ENCODE data around the gene LDHAL6A. TPM values are rescaled to one million over a fixed set of nuclear protein-coding genes. Genes with fewer than 3 reads are reported as not detected.
A peak's percentile ranks its signal among the peaks of the same experiment; 100 is the strongest.

Gene LDHAL6A
- total RNA-seq, 1 donor from 2014 or later: not detected

- intact Hi-C loops (cut with DNase I): no loop called here
- no peaks in the 10 kb centered on the region for H3K4me1 ChIP-seq
- H3K9me3 ChIP-seq: no peaks in the 10 kb centered on the region
- no peak for DNase-seq
- no peak overlapping the region for H3K4me3 ChIP-seq
- TF ChIP-seq CTCF (IDR thresholded peaks at IDR 0.05): no peak
- H3K36me3 ChIP-seq: no peaks in the 10 kb centered on the region
- H3K27ac ChIP-seq: no peak overlapping the region
- no peak for ATAC-seq
- H3K27me3 ChIP-seq: no peaks in the 10 kb centered on the region
These were observed 28.4 kb upstream of the LDHAL6A start for GRCh38 chr11:18427240-18427639.

GRCh38 chr11:18429332-18429731, 26.3 kb upstream of the LDHAL6A start:
- intact Hi-C loops (cut with DNase I): no loop called here
- TF ChIP-seq CTCF (IDR thresholded peaks at IDR 0.05): no peak
- ATAC-seq (no peak), DNase-seq (no peak)
- Histone ChIP-seq H3K27me3 (no peaks in the 10 kb centered on the region), H3K4me3 (no peak overlapping the region), H3K4me1 (no peaks in the 10 kb centered on the region), H3K27ac (no peak overlapping the region), H3K36me3 (no peaks in the 10 kb centered on the region), H3K9me3 (no peaks in the 10 kb centered on the region)

GRCh38 chr11:18438691-18439090, 17.0 kb upstream of the LDHAL6A start:
- Histone ChIP-seq H3K27me3 (no peaks in the 10 kb centered on the region), H3K4me3 (no peak overlapping the region), H3K36me3 (no peaks in the 10 kb centered on the region), H3K9me3 (no peaks in the 10 kb centered on the region), H3K4me1 (no peaks in the 10 kb centered on the region), H3K27ac (no peak overlapping the region)
- intact Hi-C loops (cut with DNase I): no loop called here
- no peak for TF ChIP-seq CTCF (IDR thresholded peaks at IDR 0.05)
- no peak for DNase-seq
- ATAC-seq: no peak

DNA sequence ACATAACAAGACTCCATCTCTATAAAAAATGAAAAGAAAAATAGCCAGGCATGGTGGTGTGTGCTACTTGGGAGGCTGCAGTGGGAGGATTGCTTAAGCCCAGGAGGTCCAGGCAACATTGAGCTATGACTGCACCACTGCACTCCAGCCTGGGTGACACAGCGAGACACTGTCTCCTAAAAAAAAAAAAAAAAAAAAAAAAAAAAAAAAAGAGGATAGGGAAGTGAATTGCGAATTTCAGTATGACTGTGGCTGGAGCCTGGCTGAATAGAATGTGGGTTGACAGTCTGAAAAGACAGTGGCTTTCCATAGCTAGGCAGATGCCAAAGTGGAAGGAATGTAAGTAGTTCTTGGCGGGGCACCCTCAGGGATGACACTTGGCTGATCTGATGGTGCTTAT, 6.4 kb upstream of the LDHAL6A start:
- Histone ChIP-seq H3K9me3 (no peaks in the 10 kb centered on the region), H3K27me3 (no peaks in the 10 kb centered on the region), H3K4me3 (no peak overlapping the region), H3K4me1 (no peaks in the 10 kb centered on the region), H3K27ac (no peak overlapping the region), H3K36me3 (no peaks in the 10 kb centered on the region)
- no peak for TF ChIP-seq CTCF (IDR thresholded peaks at IDR 0.05)
- DNase-seq (no peak), ATAC-seq (peak; percentile 39)
- intact Hi-C loops (cut with DNase I): no loop called here

DNA sequence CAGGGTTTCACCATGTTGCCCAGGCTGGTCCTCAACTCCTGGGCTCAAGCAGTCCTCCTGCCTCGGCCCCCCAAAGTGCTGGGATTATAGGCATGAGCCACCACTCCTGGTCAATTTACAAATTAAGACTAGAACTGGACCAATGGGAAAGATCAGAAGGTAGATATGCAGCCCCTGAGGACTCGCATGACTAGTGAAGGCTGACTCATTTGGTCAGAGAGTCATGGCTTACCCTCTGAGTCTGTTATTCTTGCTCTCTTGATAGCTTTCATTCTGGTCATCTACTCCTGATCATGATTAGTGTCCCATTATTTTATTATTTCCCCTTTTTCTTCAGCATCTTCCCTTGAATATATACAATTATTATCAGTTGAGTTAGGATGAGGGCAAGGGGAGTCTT, 2.7 kb upstream of the LDHAL6A start:
- no peak overlapping the region for H3K4me3 ChIP-seq
- TF ChIP-seq CTCF (IDR thresholded peaks at IDR 0.05): no peak
- intact Hi-C loops (cut with DNase I): no loop called here
- H3K27ac ChIP-seq: no peak overlapping the region
- no peaks in the 10 kb centered on the region for H3K27me3 ChIP-seq
- DNase-seq: no peak
- no peak for ATAC-seq
- no peaks in the 10 kb centered on the region for H3K36me3 ChIP-seq
- H3K9me3 ChIP-seq: no peaks in the 10 kb centered on the region
- H3K4me1 ChIP-seq: no peaks in the 10 kb centered on the region

GRCh38 chr11:18457450-18457849, 1.8 kb downstream of the LDHAL6A start:
- intact Hi-C loops (cut with DNase I): no loop called here
- ATAC-seq: no peak
- no peak overlapping the region for H3K27ac ChIP-seq
- H3K9me3 ChIP-seq: no peaks in the 10 kb centered on the region
- TF ChIP-seq CTCF (IDR thresholded peaks at IDR 0.05): no peak
- no peak for DNase-seq
- no peak overlapping the region for H3K4me3 ChIP-seq
- H3K36me3 ChIP-seq: no peaks in the 10 kb centered on the region
- H3K4me1 ChIP-seq: no peaks in the 10 kb centered on the region
- no peaks in the 10 kb centered on the region for H3K27me3 ChIP-seq

Measured in upper lobe of right lung (tissue), 1 donor.